WTC11 (cell line): ENCODE measurements around the gene RPL13A. TPM values are rescaled to one million over a fixed set of nuclear protein-coding genes. Genes with fewer than 3 reads are reported as not detected.

Source experiments
- ATAC-seq: fragments of 200-7000 bp; cut with Tn5 transposase; 2 replicates; pipeline ENCODE4 v1.10.0; 2021; ENCODE audit warnings: mild to moderate bottlenecking, moderate library complexity
- CTCF ChIA-PET: fragments of 300-600 bp; sonication (Branson Sonifier 250); formaldehyde crosslinking; loops from one replicate; lab custom pipeline; 2021; ENCODE audit warnings: antibody characterized with exemption; lab: Charles Lee
- POLR2A ChIA-PET: fragments of 350-600 bp; sonication (Branson Sonifier 250); formaldehyde crosslinking; loops from one replicate; lab custom pipeline; 2021; ENCODE audit warnings: antibody characterized with exemption; lab: Charles Lee
- DNase-seq: peaks from one replicate; pipeline ENCODE4 v3.0.0; 2021; ENCODE audit warnings: low spot score
- H3K27ac Mint-ChIP-seq: 2 replicates; pipeline ENCODE4 v1.8.0; 2021; ENCODE audit warnings: mixed read lengths
- H3K27me3 Mint-ChIP-seq: 2 replicates; pipeline ENCODE4 v1.8.0; 2021; ENCODE audit warnings: low read depth, mild to moderate bottlenecking, moderate library complexity, mixed read lengths
- H3K36me3 Mint-ChIP-seq: 2 replicates; pipeline ENCODE4 v1.8.0; 2021; ENCODE audit warnings: mixed read lengths
- H3K4me1 Mint-ChIP-seq: 2 replicates; pipeline ENCODE4 v1.8.0; 2022; ENCODE audit warnings: mixed read lengths
- H3K4me3 Mint-ChIP-seq: 2 replicates; pipeline ENCODE4 v1.8.0; 2021; ENCODE audit warnings: mild to moderate bottlenecking, moderate library complexity, mixed read lengths
- H3K9me3 Mint-ChIP-seq: 2 replicates; pipeline ENCODE4 v1.8.0; 2021; ENCODE audit warnings: mixed read lengths
- ATF3 ChIP-seq: sonication (generic); formaldehyde crosslinking; conservative IDR thresholded peaks from 2 replicates; pipeline ENCODE4 v1.8.1; 2022; ENCODE audit warnings: mild to moderate bottlenecking, missing genetic modification reagents
- CREB1 ChIP-seq: sonication (generic); formaldehyde crosslinking; IDR thresholded peaks from 2 replicates; pipeline ENCODE4 v1.8.0; 2023; ENCODE audit warnings: mild to moderate bottlenecking, missing genetic modification reagents
- E2F1 ChIP-seq: sonication (generic); formaldehyde crosslinking; IDR thresholded peaks from 2 replicates; pipeline ENCODE4 v1.8.0; 2022; ENCODE audit warnings: mild to moderate bottlenecking, missing genetic modification reagents
- MAX ChIP-seq: sonication (generic); formaldehyde crosslinking; IDR thresholded peaks from 2 replicates; pipeline ENCODE4 v1.8.0; 2022; ENCODE audit warnings: mild to moderate bottlenecking, missing genetic modification reagents
- MXD4 ChIP-seq: fragments of 250-450 bp; sonication (Bioruptor Pico); IDR thresholded peaks from 2 replicates; pipeline ENCODE4 v1.8.0; 2021; ENCODE audit warnings: mild to moderate bottlenecking, moderate library complexity, borderline replicate concordance
- SOX15 ChIP-seq: fragments of 250-450 bp; sonication (Bioruptor Pico); IDR thresholded peaks from 2 replicates; pipeline ENCODE4 v1.9.0; 2021; ENCODE audit warnings: mild to moderate bottlenecking
- STAT6 ChIP-seq: sonication (generic); formaldehyde crosslinking; conservative IDR thresholded peaks from 2 replicates; pipeline ENCODE4 v1.8.1; 2023; ENCODE audit warnings: mild to moderate bottlenecking, low read depth, missing genetic modification reagents, moderate library complexity
- TCF7 ChIP-seq: sonication (generic); formaldehyde crosslinking; IDR thresholded peaks from 2 replicates; pipeline ENCODE4 v1.8.0; 2022; ENCODE audit warnings: mild to moderate bottlenecking, low read depth, missing genetic modification reagents, moderate library complexity
- ZNF219 ChIP-seq: sonication (generic); formaldehyde crosslinking; IDR thresholded peaks from 2 replicates; pipeline ENCODE4 v1.8.0; 2023; ENCODE audit warnings: missing genetic modification reagents, mild to moderate bottlenecking, borderline replicate concordance
- ZNF416 ChIP-seq: fragments of 250-450 bp; sonication (Bioruptor Pico); IDR thresholded peaks from 2 replicates; pipeline ENCODE4 v1.9.0; 2021; ENCODE audit warnings: mild to moderate bottlenecking, inconsistent platforms
- total RNA-seq: library from RNA; stranded (reverse); gene quantifications from 3 replicates; pipeline ENCODE4 v1.2.3, GENCODE V29; 2021
- TF ChIP-seq, protein P1 (sequence below): sonication (generic); formaldehyde crosslinking; IDR thresholded peaks from 2 replicates; pipeline ENCODE4 v1.8.0; 2023; ENCODE audit warnings: missing genetic modification reagents

Gene RPL13A
- total RNA-seq, 1 experiment from 2014 or later: 3,861 TPM

- TF ChIP-seq MAX (CRISPR knock-in tag): no peak
Measured at GRCh38 chr19:49518033-49518432, 30.6 kb downstream of the RPL13A start (continued).

- CTCF ChIA-PET: interaction anchor here (0.9 kb wide), 1 partner anchor 26 kb away, joined by 5 read pairs; no protein-coding TSS in a partner anchor
- TF ChIP-seq STAT6 (CRISPR knock-in tag) (no peak), E2F1 (CRISPR knock-in tag) (no peak), TCF7 (CRISPR knock-in tag) (no peak), SOX15 (CRISPR knock-in tag) (no peak), ZNF219 (CRISPR knock-in tag) (no peak), CREB1 (CRISPR knock-in tag) (no peak)
- Mint-ChIP-seq H3K27ac (0 out of 2 replicates have a peak overlapping the region, but pooled peaks have one; percentile 36), H3K36me3 (peaks cover 20% of the 10 kb centered on the region), H3K4me1 (peaks cover 6% of the 10 kb centered on the region), H3K27me3 (no peaks in the 10 kb centered on the region), H3K9me3 (no peaks in the 10 kb centered on the region), H3K4me3 (no peak overlapping the region)
- DNase-seq (no peak), ATAC-seq (no peak)
- POLR2A ChIA-PET: no interaction called here
Measured at GRCh38 chr19:49520705-49521319, 33.4 kb downstream of the RPL13A start.

DNA sequence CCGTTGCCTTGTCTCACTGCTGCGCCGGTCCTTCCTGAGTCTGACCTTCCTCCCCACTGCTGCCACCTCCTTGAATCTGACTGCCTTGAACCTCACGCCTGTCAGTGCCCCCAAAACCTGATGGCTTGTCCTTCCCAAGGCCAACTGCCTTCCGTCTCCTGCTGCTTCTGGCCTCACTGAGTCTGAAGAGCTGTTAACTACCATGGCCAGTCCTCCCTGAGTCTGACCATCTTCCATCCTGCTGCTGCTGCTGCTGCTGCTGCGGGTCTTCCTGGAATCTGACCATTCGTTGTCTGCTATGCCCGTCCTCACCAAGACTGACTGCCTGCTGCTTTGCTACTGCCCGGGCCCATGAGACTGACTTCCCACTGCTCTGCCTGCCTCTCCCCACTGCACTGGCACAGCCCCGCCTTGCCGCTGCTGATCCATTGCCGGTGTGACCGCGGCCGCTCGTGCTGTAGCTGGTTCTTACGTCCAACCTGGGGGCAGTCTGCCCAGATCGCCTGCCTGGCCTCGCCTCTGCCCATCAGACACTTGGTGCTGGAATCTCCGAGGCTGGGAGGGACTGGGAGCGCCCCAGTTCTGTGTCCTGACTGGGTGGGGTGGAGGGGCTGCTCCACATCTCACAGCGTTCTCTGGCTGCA, 37.5 kb downstream of the RPL13A start:
- POLR2A ChIA-PET: interaction anchor here (0.8 kb wide), 1 partner anchor 10 kb away, joined by 4 read pairs; no protein-coding TSS in a partner anchor
- no peak for ATAC-seq
- CTCF ChIA-PET: interaction anchor here (0.7 to 1.5 kb wide), 5 partner anchors 10 to 33 kb away, joined by 3 to 4 read pairs (median 3); no protein-coding TSS in a partner anchor
- Mint-ChIP-seq H3K27me3 (peaks cover 15% of the 10 kb centered on the region), H3K27ac (peak overlapping the region; percentile 72), H3K9me3 (no peaks in the 10 kb centered on the region), H3K4me3 (no peak overlapping the region), H3K36me3 (peaks cover 13% of the 10 kb centered on the region), H3K4me1 (peaks cover 15% of the 10 kb centered on the region)
- no peak for DNase-seq
- no peak for TF ChIP-seq ZNF416 (CRISPR knock-in tag)
- TF ChIP-seq, protein P1, sequence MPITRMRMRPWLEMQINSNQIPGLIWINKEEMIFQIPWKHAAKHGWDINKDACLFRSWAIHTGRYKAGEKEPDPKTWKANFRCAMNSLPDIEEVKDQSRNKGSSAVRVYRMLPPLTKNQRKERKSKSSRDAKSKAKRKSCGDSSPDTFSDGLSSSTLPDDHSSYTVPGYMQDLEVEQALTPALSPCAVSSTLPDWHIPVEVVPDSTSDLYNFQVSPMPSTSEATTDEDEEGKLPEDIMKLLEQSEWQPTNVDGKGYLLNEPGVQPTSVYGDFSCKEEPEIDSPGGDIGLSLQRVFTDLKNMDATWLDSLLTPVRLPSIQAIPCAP: no peak

DNA sequence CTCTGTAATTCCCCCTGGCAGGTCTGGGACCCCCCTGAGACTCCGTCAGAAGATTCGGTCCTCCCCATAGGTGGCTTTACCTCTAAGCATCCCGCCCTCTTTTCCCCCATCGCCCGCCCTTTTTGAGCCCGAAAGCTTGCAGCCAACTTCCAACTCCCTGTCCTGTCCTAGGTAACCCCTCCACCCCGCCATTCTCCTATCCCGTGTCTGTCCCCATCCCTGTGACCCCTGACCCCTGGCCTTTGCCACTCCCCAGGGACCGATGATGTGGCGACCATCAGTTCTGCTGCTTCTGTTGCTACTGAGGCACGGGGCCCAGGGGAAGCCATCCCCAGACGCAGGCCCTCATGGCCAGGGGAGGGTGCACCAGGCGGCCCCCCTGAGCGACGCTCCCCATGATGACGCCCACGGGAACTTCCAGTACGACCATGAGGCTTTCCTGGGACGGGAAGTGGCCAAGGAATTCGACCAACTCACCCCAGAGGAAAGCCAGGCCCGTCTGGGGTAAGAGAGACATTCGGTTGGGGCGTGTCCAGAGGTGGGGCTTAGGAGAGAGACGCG, 40.9 kb downstream of the RPL13A start:
- ATAC-seq: peak; percentile 25; the same call in 1 of the 2 replicates
- CTCF ChIA-PET: interaction anchor here (0.8 to 2.2 kb wide), 12 partner anchors 11 to 149 kb away, joined by 3 to 27 read pairs (median 4); partner anchors contain the start of genes FCGRT, PRMT1 and RRAS

More for the DNA sequence above, 40.9 kb downstream of the RPL13A start:
- Mint-ChIP-seq H3K4me3 (peak overlapping the region; percentile 70), H3K9me3 (no peaks in the 10 kb centered on the region), H3K4me1 (peaks cover 21% of the 10 kb centered on the region), H3K27ac (no peak overlapping the region), H3K36me3 (peaks cover 9% of the 10 kb centered on the region), H3K27me3 (peaks cover 19% of the 10 kb centered on the region)
- TF ChIP-seq MXD4 (CRISPR knock-in tag): no peak
- TF ChIP-seq ATF3 (CRISPR knock-in tag): 0 out of 2 replicates have a peak, but pooled peaks have one; percentile 17
- peak; percentile 26 for DNase-seq
- POLR2A ChIA-PET: interaction anchor here (0.7 to 1.1 kb wide), 4 partner anchors 14 to 147 kb away, joined by 4 to 6 read pairs (median 4); partner anchors contain the start of genes FCGRT, NOSIP and PRRG2
